Lung (tissue), 12 donors: ENCODE measurements around the gene STK38L. TPM values are rescaled to one million over a fixed set of nuclear protein-coding genes. Genes with fewer than 3 reads are reported as not detected.

ENCODE experiments used
- ATAC-seq: fragments of 200-7000 bp; cut with Tn5 transposase; one replicate; pipeline ENCODE4 v1.9.1; 2020; ENCODE audit warnings: moderate number of reproducible peaks; ENCODE audit not compliant: insufficient read depth, low FRiP score
- DNase-seq, 3 donors: peaks; one replicate each; pipeline ENCODE4 v3.0.0-alpha.2; 2013 to 2017
- H3K27ac ChIP-seq, 2 donors: one replicate each; pipeline ENCODE4 v1.5.1; 2013; ENCODE audit warnings: mild to moderate bottlenecking in 2 of 2, moderate library complexity in 2 of 2, control low read depth in 1 of 2, inconsistent platforms in 1 of 2, low read depth in 1 of 2, low read length in 1 of 2
- H3K27me3 ChIP-seq, 3 donors: one replicate each; pipeline ENCODE4 v1.5.1; 2013; ENCODE audit warnings: low read length in 2 of 3; ENCODE audit not compliant: control insufficient read depth in 3 of 3, insufficient read depth in 3 of 3
- H3K36me3 ChIP-seq, 4 donors: one replicate each; pipeline ENCODE4 v1.5.1; 2013; ENCODE audit warnings: low read length in 4 of 4, mild to moderate bottlenecking in 1 of 4, moderate library complexity in 1 of 4; ENCODE audit not compliant: control insufficient read depth in 4 of 4, insufficient read depth in 4 of 4
- H3K4me1 ChIP-seq, 5 donors: one replicate each; pipeline ENCODE4 v1.5.1; 2013; ENCODE audit warnings: low read length in 5 of 5, mild to moderate bottlenecking in 2 of 5, moderate library complexity in 1 of 5; ENCODE audit not compliant: control insufficient read depth in 5 of 5, insufficient read depth in 5 of 5
- H3K4me3 ChIP-seq: one replicate; pipeline ENCODE4 v1.5.1; 2013; ENCODE audit warnings: mild to moderate bottlenecking, control low read depth, moderate library complexity
- H3K9ac ChIP-seq, 2 donors: one replicate each; pipeline ENCODE4 v1.5.1; 2013; ENCODE audit warnings: low read length in 2 of 2, control low read depth in 1 of 2; ENCODE audit not compliant: insufficient read depth in 1 of 2
- H3K9me3 ChIP-seq, 4 donors: one replicate each; pipeline ENCODE4 v1.5.1; 2013; ENCODE audit warnings: low read length in 3 of 4, mild to moderate bottlenecking in 1 of 4, moderate library complexity in 1 of 4; ENCODE audit not compliant: control insufficient read depth in 4 of 4, insufficient read depth in 3 of 4
- CTCF ChIP-seq: IDR thresholded peaks from 2 replicates; pipeline ENCODE4 v1.5.1; 2012; ENCODE audit warnings: mild to moderate bottlenecking; ENCODE audit errors: control extremely low read depth, extremely low read depth
- WGBS, 2 donors: extraction: QIAGEN DNeasy Blood & Tissue Kit; methylation state at CpG; one replicate each; pipeline ENCODE4 v1.1.7; 2013; 5-methylcytosine and 5-hydroxymethylcytosine counted together
- polyA plus RNA-seq, 2 donors: library from polyadenylated mRNA; stranded (reverse); fragments of 200-250 nt; gene quantifications; one replicate each; pipeline ENCODE4 v1.2.1, GENCODE V29; 2013
- total RNA-seq, 2 donors: library from RNA; depleted of rRNA in 1 of 2; stranded (reverse); fragments of >200 nt in 1 of 2; gene quantifications; one replicate each; pipeline ENCODE4 v1.2.1, GENCODE V29; 2014 to 2021
- donor health status: control.
- donor health status: control.
- donor health status: Bipolar disorder and iron deficiency.
- donor health status: healthy.
- donor health status: DM: yes; HTN: yes; CAD: no.

Gene STK38L
- total and polyA plus RNA-seq, 4 donors: 6.5 to 41.5 (median 18.5) TPM

GRCh38 chr12:27355979-27356378, 111.9 kb downstream of the STK38L start:
- no peak for ATAC-seq
- H3K36me3 ChIP-seq: no peaks in the 10 kb centered on the region
- DNase-seq: no peak
- 94 to 96% methylated on average over 1 of the region's 1 CpG for WGBS, 2 donors
- no peaks in the 10 kb centered on the region for H3K9me3 ChIP-seq
- no peaks in the 10 kb centered on the region for H3K4me1 ChIP-seq
- H3K27ac ChIP-seq: no peak overlapping the region
- no peak overlapping the region for H3K4me3 ChIP-seq
- TF ChIP-seq CTCF: no peak
- H3K27me3 ChIP-seq: no peaks in the 10 kb centered on the region
- no peak overlapping the region for H3K9ac ChIP-seq

- TF ChIP-seq CTCF: no peak
- ATAC-seq (no peak), DNase-seq (peak in 2 of 3 donors; percentile 9 to 12)
- Histone ChIP-seq H3K9ac (no peak overlapping the region), H3K36me3 (no peaks in the 10 kb centered on the region), H3K4me1 (no peaks in the 10 kb centered on the region), H3K27me3 (no peaks in the 10 kb centered on the region), H3K9me3 (no peaks in the 10 kb centered on the region), H3K4me3 (no peak overlapping the region), H3K27ac (no peak overlapping the region)
- 89 to 95% methylated on average over 3 of the region's 3 CpGs for WGBS, 2 donors
Observed at GRCh38 chr12:27359578-27360340, 115.7 kb downstream of the STK38L start.

DNA sequence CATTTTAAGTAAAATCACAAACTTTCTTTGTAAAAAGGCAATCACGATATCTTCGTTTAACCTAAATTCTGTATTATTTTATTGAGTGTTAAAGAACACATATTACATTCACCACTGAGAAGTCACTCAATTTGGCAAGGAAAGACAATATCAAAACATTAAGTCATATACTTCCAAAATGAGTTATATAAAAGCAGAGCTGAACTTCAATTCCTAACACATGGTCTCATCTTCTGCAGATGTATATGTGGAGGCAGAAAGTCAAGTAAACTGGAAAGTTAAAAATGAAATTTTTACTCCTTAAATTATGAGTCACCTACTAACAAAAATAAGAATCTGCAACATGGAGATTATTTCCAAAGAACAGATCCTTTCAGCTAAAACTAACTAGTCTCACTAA, 117.3 kb downstream of the STK38L start:
- H3K4me1 ChIP-seq: no peaks in the 10 kb centered on the region
- ATAC-seq (no peak), DNase-seq (peak in 1 of 3 donors; percentile 6)
- H3K36me3 ChIP-seq: no peaks in the 10 kb centered on the region
- H3K4me3 ChIP-seq: no peak overlapping the region
- WGBS, 2 donors: 83 to 88% methylated on average over 2 of the region's 2 CpGs
- no peaks in the 10 kb centered on the region for H3K9me3 ChIP-seq
- TF ChIP-seq CTCF: no peak
- no peak overlapping the region for H3K9ac ChIP-seq
- H3K27me3 ChIP-seq: no peaks in the 10 kb centered on the region
- no peak overlapping the region for H3K27ac ChIP-seq

GRCh38 chr12:27366621-27367020, 122.5 kb downstream of the STK38L start:
- Histone ChIP-seq H3K27ac (no peak overlapping the region), H3K4me3 (no peak overlapping the region), H3K36me3 (no peaks in the 10 kb centered on the region), H3K27me3 (no peaks in the 10 kb centered on the region), H3K9me3 (no peaks in the 10 kb centered on the region), H3K4me1 (no peaks in the 10 kb centered on the region), H3K9ac (no peak overlapping the region)
- WGBS, 2 donors: 96 to 97% methylated on average over 3 of the region's 3 CpGs
- no peak for DNase-seq
- no peak for ATAC-seq
- no peak for TF ChIP-seq CTCF
